ENCODE measurements around the gene RADIL.

- no peak for TF ChIP-seq ZNF514 (tag by site-specific recombination; IDR thresholded peaks at IDR 0.05)
- TF ChIP-seq ZNF670 (tag by site-specific recombination; IDR thresholded peaks at IDR 0.05; ENCODE audit: low read depth), result no peak
- TF ChIP-seq CTCF (tag by site-specific recombination; IDR thresholded peaks at IDR 0.05), result no peak
- no peak for TF ChIP-seq ZNF677 (tag by site-specific recombination; IDR thresholded peaks at IDR 0.05)
- TF ChIP-seq ZNF146 (tag by site-specific recombination; IDR thresholded peaks at IDR 0.05), result no peak
Measured at GRCh38 chr7:4790516-4790991, 93.0 kb downstream of the RADIL start.
